HCT116 (cell line): Measurements from ENCODE around the gene GIT2.

ENCODE experiments used
- CTCF ChIP-seq, 3 experiments: fragments of 200-600 bp in 1 of 3; sonication (generic) in 1 of 3; IDR thresholded peaks in 2 of 3; conservative IDR thresholded peaks in 1 of 3; 2 replicates each; pipeline ENCODE4 v1.5.1; 2012 to 2017; ENCODE audit warnings: low read depth in 2 of 3, low read length in 2 of 3, antibody characterized with exemption in 1 of 3, borderline replicate concordance in 1 of 3, control low read depth in 1 of 3, mild to moderate bottlenecking in 1 of 3, mixed read lengths in 1 of 3, mixed run types in 1 of 3, moderate library complexity in 1 of 3; ENCODE audit not compliant: insufficient read depth in 1 of 3
- EZH2phosphoT487 ChIP-seq: fragments of 200-600 bp; IDR thresholded peaks from 2 replicates; pipeline ENCODE4 v1.6.1; 2018; ENCODE audit warnings: antibody characterized with exemption, borderline replicate concordance
- POLR2A ChIP-seq: IDR thresholded peaks from 2 replicates; pipeline ENCODE4 v1.7.0; 2011; ENCODE audit warnings: borderline replicate concordance; ENCODE audit not compliant: insufficient read depth, insufficient read length; ENCODE audit errors: extremely low read depth
- POLR2AphosphoS5 ChIP-seq: IDR thresholded peaks from 2 replicates; pipeline ENCODE4 v1.6.1; 2011; ENCODE audit warnings: mild to moderate bottlenecking, low read depth, low read length, moderate library complexity
- RAD21 ChIP-seq: IDR thresholded peaks from 2 replicates; pipeline ENCODE4 v1.6.1; 2012; ENCODE audit warnings: low read depth, mild to moderate bottlenecking
- REST ChIP-seq: IDR thresholded peaks from 2 replicates; pipeline ENCODE4 v1.6.1; 2012; ENCODE audit warnings: low read depth
- SIN3A ChIP-seq: IDR thresholded peaks from 2 replicates; pipeline ENCODE4 v1.6.1; 2012; ENCODE audit warnings: low read depth
- SRF ChIP-seq: IDR thresholded peaks from 2 replicates; pipeline ENCODE4 v1.6.1; 2012; ENCODE audit warnings: low read depth
- ZNF274 ChIP-seq: fragments of 200-500 bp; sonication (Bioruptor generic); IDR thresholded peaks from 2 replicates; pipeline ENCODE4 v1.6.1; 2014; ENCODE audit warnings: mild to moderate bottlenecking, low read depth, low read length, inconsistent platforms

- no peak for TF ChIP-seq SIN3A
- no peak for TF ChIP-seq ZNF274
- TF ChIP-seq POLR2A, result no peak
- TF ChIP-seq CTCF (IDR thresholded peaks at IDR 0.05 in 2 of 3, conservative IDR thresholded peaks at IDR 0.05 in 1 of 3; ENCODE audit: borderline replicate concordance in 1 of 3, insufficient read depth in 1 of 3, low read depth in 2 of 3, low read length in 2 of 3), result no peak
- no peak for TF ChIP-seq RAD21
- TF ChIP-seq SRF, result no peak
- no peak for TF ChIP-seq REST
- TF ChIP-seq EZH2phosphoT487, result no peak
- no peak for TF ChIP-seq POLR2AphosphoS5
Observed at GRCh38 chr12:109897029-109897428, 99.1 kb downstream of the GIT2 start.
